CD4-positive, alpha-beta T cell treated with Interleukin-4 for 1 hour (primary cell): ENCODE measurements around the gene NR2F1-AS1.

Experiments
- DNase-seq, 2 donors: peaks; one replicate each; pipeline ENCODE4 v3.0.0-alpha.2; 2020 to 2022

NR2F1-AS1 gene

DNA sequence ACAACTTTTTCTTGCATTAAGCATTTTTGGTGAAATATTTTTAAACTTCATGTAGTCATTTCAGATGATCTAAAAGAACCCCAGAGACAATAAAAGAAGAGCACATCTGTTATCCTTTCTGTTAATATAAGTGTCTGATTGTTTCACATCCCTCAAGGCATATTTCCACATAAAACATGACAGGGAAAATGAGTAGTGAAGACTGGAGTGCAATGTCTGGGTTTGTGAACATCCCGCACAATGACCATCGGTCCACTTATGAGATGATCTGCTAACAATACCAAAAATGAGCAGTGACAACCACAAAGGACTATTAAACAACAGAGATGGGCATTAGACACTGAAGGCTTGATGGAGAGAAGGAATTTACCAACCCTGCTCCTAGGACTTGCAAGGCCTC, 209.1 kb downstream of the NR2F1-AS1 start:
- no peak for DNase-seq

DNA sequence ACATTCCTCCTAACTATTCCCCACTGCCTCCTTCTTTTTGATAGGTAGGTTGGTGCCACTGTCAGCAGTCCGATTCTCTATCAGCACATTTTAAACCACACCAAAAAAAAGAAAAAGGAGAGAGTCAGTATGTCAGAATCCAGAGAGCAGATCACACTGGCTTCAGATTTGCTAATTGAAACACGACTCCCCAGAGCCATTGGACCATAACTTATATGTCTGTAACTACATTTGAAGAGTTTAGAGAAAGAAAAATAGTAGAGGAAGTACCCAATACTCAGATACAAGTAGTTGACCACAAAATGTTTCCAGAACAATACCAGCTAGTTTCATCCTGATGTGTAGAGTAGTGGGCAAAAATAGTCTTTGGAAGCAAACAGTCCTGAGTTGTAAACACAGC, 216.6 kb downstream of the NR2F1-AS1 start:
- DNase-seq, result no peak

DNA sequence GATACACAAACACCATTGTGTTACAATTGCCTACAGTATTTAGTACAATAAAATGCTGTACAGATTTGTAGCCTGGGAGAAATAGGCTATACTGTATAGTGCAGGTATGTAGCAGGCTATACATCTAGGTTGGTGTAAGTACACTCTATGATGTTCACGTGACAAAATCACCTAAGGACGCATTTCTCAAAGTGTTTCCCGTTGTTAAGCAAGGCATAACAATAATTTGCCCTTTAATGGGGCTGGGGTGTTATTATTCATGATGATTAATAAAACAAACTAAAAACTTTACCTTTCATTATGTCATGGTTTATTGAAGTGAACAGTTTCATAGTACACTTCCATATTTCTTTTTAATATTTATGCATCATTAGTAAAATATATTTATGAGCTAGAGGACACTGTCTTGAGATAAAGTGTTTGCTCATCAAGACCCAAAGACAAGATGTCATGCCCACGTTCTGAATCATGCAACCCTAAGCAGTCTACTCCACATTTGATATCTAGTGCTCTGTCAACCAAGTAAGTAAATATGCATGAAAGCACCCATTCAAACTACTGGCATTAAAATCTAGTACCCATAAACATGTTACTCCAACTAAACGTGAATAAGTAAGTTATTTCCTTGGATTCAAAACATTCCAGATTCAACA, 220.5 kb downstream of the NR2F1-AS1 start:
- DNase-seq, result no peak

- no peak for DNase-seq
These were observed 221.1 kb downstream of the NR2F1-AS1 start for GRCh38 chr5:93359960-93360305.
